Dedifferentiated amniotic fluid mesenchymal stem cell (primary cell): ENCODE measurements around the gene LPIN2.

Experiments used
- DNase-seq: peaks from one replicate; pipeline ENCODE4 v3.0.0-alpha.2; 2016; ENCODE audit errors: extremely low spot score

LPIN2 gene

GRCh38 chr18:2981212-2981728, 31.7 kb downstream of the LPIN2 start:
- DNase-seq: no peak

- no peak for DNase-seq
Measured at GRCh38 chr18:2979871-2980790, 32.8 kb downstream of the LPIN2 start.

DNA sequence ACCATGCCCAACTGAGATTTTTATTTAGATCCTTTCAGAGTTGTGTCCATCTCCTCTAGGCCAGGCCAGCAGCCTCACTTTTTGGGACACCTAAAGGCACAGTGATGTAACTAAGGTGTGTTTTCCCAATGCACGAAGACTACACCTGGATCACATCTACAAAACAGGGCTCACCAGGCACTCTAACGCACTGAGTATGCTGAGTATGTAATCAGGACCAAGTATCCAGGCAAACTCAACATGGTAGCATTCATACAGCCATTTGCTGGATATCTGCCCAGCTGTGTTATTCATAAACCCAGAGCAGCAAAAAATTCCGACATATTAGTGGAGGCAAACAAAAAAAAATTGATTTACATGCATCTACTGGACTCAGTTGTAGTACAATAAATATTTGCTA, 33.8 kb downstream of the LPIN2 start:
- no peak for DNase-seq

DNA sequence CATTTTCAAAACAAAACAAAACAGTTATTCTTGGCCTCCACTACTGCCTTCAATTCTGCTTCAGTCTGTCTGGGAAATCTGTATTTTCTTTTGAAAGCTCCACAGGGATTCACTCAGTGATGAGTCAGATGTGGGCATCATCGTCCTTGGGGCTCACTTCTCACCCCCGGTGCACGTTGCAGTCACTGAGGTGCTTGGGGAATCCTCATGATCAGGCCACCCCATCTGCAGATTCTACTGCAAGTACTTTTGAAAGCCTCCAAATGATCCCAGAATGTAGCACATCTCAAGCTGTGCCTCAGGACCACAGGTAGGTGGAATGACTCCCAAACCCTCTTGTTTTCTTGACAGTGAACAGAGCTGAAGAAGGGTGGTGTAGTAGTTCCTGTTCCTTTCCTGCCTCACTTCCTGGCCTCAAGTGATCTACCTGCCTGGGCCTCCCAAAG, 34.3 kb downstream of the LPIN2 start:
- DNase-seq: peak; percentile 56

DNA sequence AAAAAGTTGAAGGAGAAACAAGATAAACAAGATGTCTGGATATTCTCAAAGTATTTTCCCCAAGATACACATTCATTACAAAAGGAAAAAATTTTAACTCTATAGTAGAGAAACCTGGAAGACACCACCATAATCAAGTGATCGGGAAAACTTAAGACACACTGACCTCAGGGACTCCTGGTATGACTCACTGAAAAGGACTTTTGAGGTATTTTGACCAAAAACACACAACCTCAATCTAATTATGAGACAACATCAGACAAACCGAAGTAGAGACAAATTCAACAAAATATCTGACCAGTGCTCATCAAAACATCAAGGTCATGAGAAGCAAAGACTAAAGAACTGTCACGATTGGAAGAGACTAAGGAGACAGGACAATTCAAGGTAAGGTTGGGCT, 34.7 kb downstream of the LPIN2 start:
- no peak for DNase-seq

- DNase-seq: no peak
Measured at GRCh38 chr18:2976218-2977132, 36.5 kb downstream of the LPIN2 start.

GRCh38 chr18:2974731-2975130, 38.2 kb downstream of the LPIN2 start:
- no peak for DNase-seq

- DNase-seq: no peak
Measured at GRCh38 chr18:2971741-2972552, 41.0 kb downstream of the LPIN2 start.

- no peak for DNase-seq
Measured at GRCh38 chr18:2970772-2971659, 41.9 kb downstream of the LPIN2 start.

- no peak for DNase-seq
Measured at GRCh38 chr18:2970344-2970743, 42.6 kb downstream of the LPIN2 start.

DNA sequence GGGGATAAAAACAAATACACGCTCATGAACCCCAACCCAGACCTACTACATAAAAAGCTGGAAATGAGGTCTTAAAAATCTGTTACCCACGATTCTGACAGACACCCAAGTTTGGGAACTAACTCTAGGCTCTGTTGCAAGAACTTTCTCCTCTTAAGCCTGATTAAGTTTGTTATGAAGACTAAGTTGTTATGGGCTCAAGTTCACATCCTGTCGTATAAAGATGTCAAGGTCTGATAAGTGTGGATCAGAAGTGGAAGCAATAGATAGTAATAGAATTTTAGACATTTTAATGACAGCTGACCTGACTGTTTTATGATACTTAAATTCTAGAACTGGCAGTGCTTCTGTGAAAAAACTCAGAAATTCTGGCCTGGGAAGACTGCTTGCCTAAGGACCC, 43.2 kb downstream of the LPIN2 start:
- DNase-seq: no peak

DNA sequence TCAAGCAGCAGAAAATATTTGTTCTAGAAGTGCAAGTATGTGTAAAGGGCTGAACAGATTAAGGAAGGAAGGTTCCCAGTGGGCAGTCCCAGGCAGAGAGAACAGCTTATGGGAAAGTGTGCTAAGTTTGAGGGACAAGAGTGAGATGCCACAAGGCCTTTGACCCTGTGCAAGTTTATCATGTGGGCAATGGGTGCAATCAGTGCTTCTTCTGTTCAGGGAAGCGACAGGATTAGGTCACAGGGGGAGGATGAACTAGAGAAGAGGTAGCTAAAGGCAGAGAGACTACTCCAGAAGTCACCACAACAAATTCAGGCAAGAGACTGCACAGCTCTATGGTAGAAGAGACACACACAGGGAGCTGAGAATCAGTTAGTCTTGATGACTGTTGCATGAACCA, 44.3 kb downstream of the LPIN2 start:
- DNase-seq: no peak

- DNase-seq: no peak
Measured at GRCh38 chr18:2967820-2968219, 45.1 kb downstream of the LPIN2 start.

DNA sequence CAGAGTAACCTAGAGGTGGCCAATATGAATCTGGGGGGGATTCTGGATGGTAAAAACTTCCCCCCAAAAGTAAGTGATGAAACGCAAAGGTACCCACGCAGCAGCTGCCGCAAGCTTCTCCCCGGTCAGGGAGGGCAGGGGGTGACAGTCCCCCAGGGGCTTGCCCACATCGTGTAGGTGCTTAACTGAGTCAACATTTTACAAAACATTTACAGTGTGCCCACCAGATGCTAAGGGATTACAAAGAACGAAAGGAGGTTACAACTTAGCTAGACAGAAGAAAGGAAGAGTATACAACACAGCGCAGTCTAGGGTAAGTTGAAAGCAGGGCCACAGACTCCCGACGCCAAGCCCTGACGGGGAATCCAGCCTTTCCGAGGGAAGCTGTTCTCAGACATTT, 45.6 kb downstream of the LPIN2 start:
- no peak for DNase-seq

- DNase-seq: no peak
Measured at GRCh38 chr18:2966560-2966959, 46.4 kb downstream of the LPIN2 start.

- no peak for DNase-seq
Measured at GRCh38 chr18:2965797-2966196, 47.1 kb downstream of the LPIN2 start.

- no peak for DNase-seq
Measured at GRCh38 chr18:2964361-2965010, 48.5 kb downstream of the LPIN2 start.
